Gastroesophageal sphincter (tissue), 3 donors: ENCODE results near the gene LY6G5C.

Source experiments
- POLR2A ChIP-seq, 2 donors: fragments of 450-650 bp; IDR thresholded peaks; one replicate each; pipeline ENCODE4 v1.6.1; 2017; ENCODE audit warnings: antibody characterized with exemption in 2 of 2, mild to moderate bottlenecking in 2 of 2, moderate library complexity in 1 of 2
- TF ChIP-seq, protein P1 (sequence below), 4 experiments: fragments of 200-600 bp in 2 of 4; fragments of 450-650 bp in 2 of 4; sonication (generic) in 1 of 4; IDR thresholded peaks; one replicate each; pipeline ENCODE4 v1.5.1; 2017 to 2019; ENCODE audit warnings: antibody characterized with exemption in 4 of 4, mild to moderate bottlenecking in 2 of 4, moderate library complexity in 2 of 4

GRCh38 chr6:31643818-31644454 lies 36.9 kb downstream of the LY6G5C start:
- TF ChIP-seq POLR2A (IDR thresholded peaks at IDR 0.05): no peak
- TF ChIP-seq, protein P1, sequence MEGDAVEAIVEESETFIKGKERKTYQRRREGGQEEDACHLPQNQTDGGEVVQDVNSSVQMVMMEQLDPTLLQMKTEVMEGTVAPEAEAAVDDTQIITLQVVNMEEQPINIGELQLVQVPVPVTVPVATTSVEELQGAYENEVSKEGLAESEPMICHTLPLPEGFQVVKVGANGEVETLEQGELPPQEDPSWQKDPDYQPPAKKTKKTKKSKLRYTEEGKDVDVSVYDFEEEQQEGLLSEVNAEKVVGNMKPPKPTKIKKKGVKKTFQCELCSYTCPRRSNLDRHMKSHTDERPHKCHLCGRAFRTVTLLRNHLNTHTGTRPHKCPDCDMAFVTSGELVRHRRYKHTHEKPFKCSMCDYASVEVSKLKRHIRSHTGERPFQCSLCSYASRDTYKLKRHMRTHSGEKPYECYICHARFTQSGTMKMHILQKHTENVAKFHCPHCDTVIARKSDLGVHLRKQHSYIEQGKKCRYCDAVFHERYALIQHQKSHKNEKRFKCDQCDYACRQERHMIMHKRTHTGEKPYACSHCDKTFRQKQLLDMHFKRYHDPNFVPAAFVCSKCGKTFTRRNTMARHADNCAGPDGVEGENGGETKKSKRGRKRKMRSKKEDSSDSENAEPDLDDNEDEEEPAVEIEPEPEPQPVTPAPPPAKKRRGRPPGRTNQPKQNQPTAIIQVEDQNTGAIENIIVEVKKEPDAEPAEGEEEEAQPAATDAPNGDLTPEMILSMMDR (IDR thresholded peaks at IDR 0.05): no peak
